ENCODE data around the gene TM9SF1. TPM values are rescaled to one million over a fixed set of nuclear protein-coding genes. Genes with fewer than 3 reads are reported as not detected.
A peak's percentile ranks its signal among the peaks of the same experiment; 100 is the strongest.

The TM9SF1 gene
- total RNA-seq, 1 donor from 2014 or later: 69.5 TPM

DNA sequence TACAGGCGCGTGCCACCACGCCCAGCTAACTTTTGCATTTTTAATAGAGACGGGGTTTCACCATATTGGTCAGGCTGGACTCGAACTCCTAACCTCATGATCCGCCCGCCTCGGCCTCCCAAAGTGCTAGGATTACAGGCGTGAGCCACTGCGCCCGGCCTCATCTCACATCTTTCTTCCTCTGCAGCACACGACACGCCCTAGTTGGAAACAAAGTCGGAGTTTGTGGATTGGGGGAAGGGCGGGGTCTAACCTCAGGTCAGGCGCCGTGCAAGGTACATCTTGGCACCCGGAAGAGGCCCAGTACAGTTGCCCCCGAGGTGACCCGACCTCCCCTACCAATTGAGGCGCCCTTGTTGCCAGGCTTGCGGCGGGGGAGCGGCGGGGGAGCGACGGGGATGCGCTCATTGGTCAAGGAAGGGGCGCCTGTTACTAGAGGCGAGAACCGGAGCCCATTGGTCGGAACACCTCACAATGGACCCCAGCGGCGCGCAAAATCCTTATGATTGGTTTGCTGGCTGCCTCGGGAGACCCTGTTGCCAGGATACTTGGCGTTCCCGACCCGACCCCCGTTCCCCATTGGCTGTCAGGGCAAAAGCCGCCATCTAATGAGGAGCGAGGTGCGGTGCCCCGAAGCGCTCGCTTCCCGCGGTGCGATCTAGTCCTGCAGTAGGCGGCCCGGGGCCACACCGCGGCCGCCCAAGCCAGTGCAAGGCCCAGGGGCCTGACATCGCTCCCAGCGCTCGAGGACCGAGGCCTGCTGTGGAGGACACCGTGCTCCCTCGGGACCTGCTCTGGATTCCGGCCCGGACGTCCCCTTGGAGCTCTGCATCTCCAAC, 23.6 kb downstream of the TM9SF1 start, which contains the start of gene REC8:
TSS of gene REC8 (plus strand) at position 659 of the 839 bp plus-strand sequence. CDS start 473 bp downstream, outside the sequence.
- H3K27me3 Mint-ChIP-seq (ENCODE audit: unreplicated experiment): no peaks in the 10 kb centered on the region

GRCh38 chr14:24167469-24168114, 27.6 kb downstream of the TM9SF1 start:
- H3K4me1 Mint-ChIP-seq (ENCODE audit: unreplicated experiment): peaks cover 12% of the 10 kb centered on the region
- H3K9me3 Mint-ChIP-seq (ENCODE audit: unreplicated experiment): no peaks in the 10 kb centered on the region
- TF ChIP-seq CTCF (IDR thresholded peaks at IDR 0.05): no peak
- H3K27ac Mint-ChIP-seq (ENCODE audit: unreplicated experiment): peak overlapping the region; percentile 63
- H3K27me3 Mint-ChIP-seq (ENCODE audit: unreplicated experiment): no peaks in the 10 kb centered on the region
- DNase-seq (ENCODE audit: extremely low spot score, unreplicated experiment): no peak
- no peak overlapping the region for H3K4me3 Mint-ChIP-seq (ENCODE audit: unreplicated experiment)
- H3K36me3 Mint-ChIP-seq (ENCODE audit: unreplicated experiment): peaks cover 45% of the 10 kb centered on the region

More for the DNA sequence above, 23.6 kb downstream of the TM9SF1 start, which contains the start of gene REC8:
- H3K9me3 Mint-ChIP-seq (ENCODE audit: unreplicated experiment): no peaks in the 10 kb centered on the region
- H3K4me1 Mint-ChIP-seq (ENCODE audit: unreplicated experiment): peaks cover 4% of the 10 kb centered on the region
- peak within 1 kb of the TSS; percentile 12 for H3K4me3 Mint-ChIP-seq (ENCODE audit: unreplicated experiment)
- DNase-seq (ENCODE audit: extremely low spot score, unreplicated experiment): no peak
- H3K27ac Mint-ChIP-seq (ENCODE audit: unreplicated experiment): no peak within 1 kb of the TSS
- TF ChIP-seq CTCF (IDR thresholded peaks at IDR 0.05): no peak
- H3K36me3 Mint-ChIP-seq (ENCODE audit: unreplicated experiment): peaks cover 19% of the 10 kb centered on the region

DNA sequence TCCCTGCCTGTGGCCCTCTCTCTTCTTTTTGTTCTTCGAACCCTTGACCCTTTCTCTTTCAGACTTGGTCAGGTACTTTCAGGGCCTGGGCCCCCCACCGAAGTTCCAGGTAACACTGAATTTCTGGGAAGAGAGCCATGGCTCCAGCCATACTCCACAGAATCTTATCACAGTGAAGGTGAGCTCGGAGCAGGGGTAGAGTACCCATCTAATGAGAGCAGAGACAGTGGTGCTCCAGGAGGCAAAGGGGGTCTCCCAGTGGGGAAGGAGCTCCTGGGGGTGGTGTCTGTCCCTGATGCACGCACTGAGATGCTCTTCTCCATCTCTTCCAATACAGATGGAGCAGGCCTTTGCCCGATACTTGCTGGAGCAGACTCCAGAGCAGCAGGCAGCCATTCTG, 29.5 kb downstream of the TM9SF1 start:
- no peaks in the 10 kb centered on the region for H3K9me3 Mint-ChIP-seq (ENCODE audit: unreplicated experiment)
- DNase-seq (ENCODE audit: extremely low spot score, unreplicated experiment): no peak
- no peak overlapping the region for H3K27ac Mint-ChIP-seq (ENCODE audit: unreplicated experiment)
- no peak for TF ChIP-seq CTCF (IDR thresholded peaks at IDR 0.05)
- peaks cover 50% of the 10 kb centered on the region for H3K36me3 Mint-ChIP-seq (ENCODE audit: unreplicated experiment)
- no peaks in the 10 kb centered on the region for H3K27me3 Mint-ChIP-seq (ENCODE audit: unreplicated experiment)
- peaks cover 23% of the 10 kb centered on the region for H3K4me1 Mint-ChIP-seq (ENCODE audit: unreplicated experiment)
- no peak overlapping the region for H3K4me3 Mint-ChIP-seq (ENCODE audit: unreplicated experiment)

GRCh38 chr14:24164518-24164991, 30.7 kb downstream of the TM9SF1 start:
- H3K36me3 Mint-ChIP-seq (ENCODE audit: unreplicated experiment): peaks cover 45% of the 10 kb centered on the region
- no peak for DNase-seq (ENCODE audit: extremely low spot score, unreplicated experiment)
- no peaks in the 10 kb centered on the region for H3K9me3 Mint-ChIP-seq (ENCODE audit: unreplicated experiment)
- no peak overlapping the region for H3K27ac Mint-ChIP-seq (ENCODE audit: unreplicated experiment)
- no peaks in the 10 kb centered on the region for H3K27me3 Mint-ChIP-seq (ENCODE audit: unreplicated experiment)
- TF ChIP-seq CTCF (IDR thresholded peaks at IDR 0.05): no peak
- no peak overlapping the region for H3K4me3 Mint-ChIP-seq (ENCODE audit: unreplicated experiment)
- peaks cover 25% of the 10 kb centered on the region for H3K4me1 Mint-ChIP-seq (ENCODE audit: unreplicated experiment)

DNA sequence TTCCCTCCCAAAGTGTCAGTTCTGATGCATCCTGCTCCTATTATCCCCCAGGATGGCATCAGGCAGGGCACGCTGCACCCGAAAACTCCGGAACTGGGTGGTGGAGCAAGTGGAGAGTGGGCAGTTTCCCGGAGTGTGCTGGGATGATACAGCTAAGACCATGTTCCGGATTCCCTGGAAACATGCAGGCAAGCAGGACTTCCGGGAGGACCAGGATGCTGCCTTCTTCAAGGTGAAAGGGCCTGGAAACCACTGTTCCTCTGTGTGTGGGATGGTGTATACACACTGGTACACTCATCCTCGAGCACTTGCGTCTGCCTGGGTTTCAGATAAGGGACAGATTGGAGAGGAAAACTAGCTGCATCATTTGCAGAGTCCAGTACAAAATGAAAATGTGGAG, 33.1 kb downstream of the TM9SF1 start:
- H3K36me3 Mint-ChIP-seq (ENCODE audit: unreplicated experiment): peaks cover 41% of the 10 kb centered on the region

More for the DNA sequence above, 33.1 kb downstream of the TM9SF1 start:
- Mint-ChIP-seq H3K4me3 (ENCODE audit: unreplicated experiment) (peak overlapping the region; percentile 96), H3K27me3 (ENCODE audit: unreplicated experiment) (no peaks in the 10 kb centered on the region), H3K27ac (ENCODE audit: unreplicated experiment) (peak overlapping the region; percentile 93), H3K4me1 (ENCODE audit: unreplicated experiment) (peaks cover 25% of the 10 kb centered on the region), H3K9me3 (ENCODE audit: unreplicated experiment) (no peaks in the 10 kb centered on the region)
- DNase-seq (ENCODE audit: extremely low spot score, unreplicated experiment): no peak
- TF ChIP-seq CTCF (IDR thresholded peaks at IDR 0.05): no peak

Measured in osteocyte (in vitro differentiated cells).